GM19193 (cell line): ENCODE data around the gene RBM6.
A peak's percentile ranks its signal among the peaks of the same experiment; 100 is the strongest.

ENCODE experiments used
- POLR2A ChIP-seq: IDR thresholded peaks from 4 replicates; pipeline ENCODE4 v1.6.1; 2011; ENCODE audit not compliant: insufficient read depth, insufficient read length; ENCODE audit errors: extremely low read depth

Gene RBM6

DNA sequence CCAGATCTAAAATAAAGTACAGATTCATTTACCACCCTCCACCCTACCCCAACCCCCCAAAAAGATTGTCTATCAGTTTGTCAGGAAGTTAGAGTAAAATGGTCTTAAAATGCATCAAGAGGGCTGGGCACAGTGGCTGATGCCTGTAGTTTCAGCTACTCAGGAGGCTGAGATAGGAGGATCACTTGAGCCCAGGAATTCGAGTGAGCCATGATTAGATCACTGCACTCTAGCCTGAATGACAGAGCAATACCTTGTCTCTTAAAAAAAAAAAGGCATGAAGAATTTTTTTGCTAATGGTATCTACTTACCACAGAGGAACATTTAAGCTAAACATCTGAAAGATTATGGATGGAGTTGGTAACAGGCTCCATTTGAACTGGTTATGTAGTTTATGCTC is 71.0 kb downstream of the RBM6 start:
- no peak for TF ChIP-seq POLR2A

DNA sequence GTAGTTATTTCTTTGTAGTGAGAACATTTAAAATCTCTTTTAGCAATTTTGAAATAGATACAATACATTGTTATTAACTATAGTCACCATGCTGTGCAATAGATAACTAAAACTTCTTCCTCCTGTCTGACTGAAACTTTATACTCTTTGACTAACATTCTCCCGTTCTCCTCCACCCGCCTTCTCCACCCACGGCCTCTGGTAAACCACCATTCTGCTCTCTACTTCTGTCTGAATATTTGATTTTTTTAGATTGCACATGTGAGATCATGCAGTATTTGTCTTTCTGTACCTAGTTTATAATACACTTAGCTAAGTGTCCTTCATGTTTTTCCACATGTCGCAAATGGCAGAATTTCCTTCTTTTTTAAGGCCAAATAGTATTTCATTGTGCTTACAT is 76.0 kb downstream of the RBM6 start:
- no peak for TF ChIP-seq POLR2A

GRCh38 chr3:50028346-50028745 is 88.4 kb downstream of the RBM6 start:
- TF ChIP-seq POLR2A = no peak

- TF ChIP-seq POLR2A = no peak
These were observed 105.0 kb downstream of the RBM6 start for GRCh38 chr3:50044976-50045375.

- TF ChIP-seq POLR2A = no peak
These were observed 107.5 kb downstream of the RBM6 start for GRCh38 chr3:50047426-50047825.

DNA sequence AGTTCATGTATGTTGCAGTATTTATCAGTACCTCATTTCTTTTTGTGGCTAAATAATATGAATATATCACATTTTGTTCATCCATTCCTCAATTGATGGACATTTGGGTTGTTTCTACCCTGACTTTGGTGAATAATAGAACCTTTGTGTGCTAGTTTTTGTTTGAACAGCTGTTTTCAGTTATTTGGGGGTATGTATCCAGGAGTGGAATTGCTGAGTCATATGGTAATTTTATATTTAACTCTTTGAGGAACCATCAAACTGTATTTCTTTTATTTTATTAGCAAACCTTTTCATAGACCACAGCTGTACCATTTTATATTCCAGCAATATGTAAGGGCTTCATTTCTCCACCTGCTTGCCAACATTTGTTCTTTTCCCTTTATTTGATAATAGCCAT is 110.4 kb downstream of the RBM6 start:
- TF ChIP-seq POLR2A = no peak

- TF ChIP-seq POLR2A = no peak
These were observed 117.8 kb downstream of the RBM6 start for GRCh38 chr3:50057756-50058155.

DNA sequence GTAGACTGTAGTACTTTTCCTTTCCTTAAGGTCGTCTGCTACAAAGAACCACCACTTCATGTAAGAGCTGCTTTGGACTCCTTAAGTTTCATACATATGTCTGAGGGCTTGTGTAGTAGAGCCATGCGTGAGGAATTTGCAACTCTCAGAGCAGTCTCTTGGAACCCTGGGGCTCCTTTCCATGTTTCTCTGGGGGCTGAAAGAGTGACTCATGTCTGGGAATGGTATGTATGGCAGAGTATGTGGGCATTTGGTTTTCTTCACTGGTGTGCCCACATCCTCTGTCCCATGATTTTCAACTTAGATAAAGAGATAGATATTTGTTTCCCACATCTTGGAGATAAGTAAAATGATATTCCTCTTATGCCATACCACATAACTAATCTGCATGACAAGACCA is 128.2 kb downstream of the RBM6 start:
- no peak for TF ChIP-seq POLR2A

GRCh38 chr3:50078091-50078490 is 138.1 kb downstream of the RBM6 start:
- no peak for TF ChIP-seq POLR2A

- no peak for TF ChIP-seq POLR2A
These were observed 138.7 kb downstream of the RBM6 start for GRCh38 chr3:50078622-50079021.

DNA sequence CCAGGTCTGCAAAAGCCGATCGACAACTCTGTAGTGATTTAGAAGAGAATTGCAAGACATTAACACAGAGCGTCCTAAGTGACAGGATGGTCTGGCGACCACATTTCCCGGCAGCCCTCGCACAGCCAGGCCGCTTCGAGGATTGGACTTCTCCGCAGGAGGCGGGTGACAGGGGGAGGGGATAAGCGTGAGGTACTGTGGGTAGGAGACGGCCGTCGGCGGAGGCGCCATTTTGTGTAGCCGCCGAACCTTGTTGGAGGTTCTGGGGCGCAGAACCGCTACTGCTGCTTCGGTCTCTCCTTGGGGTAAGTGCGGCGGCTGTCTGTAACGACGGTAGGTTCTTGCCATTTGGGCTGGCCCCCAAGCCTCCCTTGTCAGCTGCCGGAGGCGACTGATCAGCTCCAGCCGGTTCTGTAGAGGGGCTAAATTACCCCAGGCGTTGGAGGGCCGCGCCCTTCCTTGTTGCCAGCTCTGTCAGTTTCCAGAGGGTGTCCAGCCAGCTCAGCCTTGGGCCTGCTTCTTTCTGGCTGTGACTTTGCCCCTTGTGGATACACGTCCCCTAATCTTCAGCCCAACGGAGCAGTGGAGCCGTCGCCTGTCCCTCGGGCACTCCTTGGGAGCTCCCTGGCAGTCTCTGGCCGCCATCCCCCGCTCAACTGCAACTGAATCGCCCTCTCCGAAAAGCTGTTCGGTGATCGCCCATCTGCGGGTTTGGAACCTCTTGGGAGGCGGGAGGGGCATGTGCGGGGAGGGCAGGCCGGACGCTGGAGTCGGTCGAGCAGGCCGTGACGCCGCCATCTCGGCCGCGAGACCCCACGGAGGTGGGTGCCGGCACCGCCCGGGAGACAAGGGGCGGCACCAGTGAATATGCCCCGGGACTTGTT is 149.0 kb downstream of the RBM6 start, which contains the start of gene RBM5:
TSS of gene RBM5 (plus strand) at position 195 of the 884 bp plus-strand sequence. CDS start 1,516 bp downstream, outside the sequence.
- peak; percentile 79 for TF ChIP-seq POLR2A

DNA sequence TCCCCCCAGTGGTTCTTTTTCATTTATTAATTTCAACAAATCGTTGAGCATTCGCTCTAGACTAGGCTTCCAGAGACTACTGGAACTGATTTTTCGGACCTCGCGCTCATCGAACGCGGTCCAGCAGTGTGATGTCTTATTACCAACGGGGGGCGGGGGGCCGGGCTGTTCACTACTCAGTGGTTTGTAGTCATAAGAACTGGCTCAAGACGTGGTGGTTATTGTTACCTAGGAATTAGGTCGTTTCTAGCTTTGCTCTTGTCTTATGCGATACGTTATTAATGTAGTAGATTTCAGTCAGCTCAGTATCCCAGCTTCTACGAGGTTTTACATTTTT is 149.6 kb downstream of the RBM6 start:
- TF ChIP-seq POLR2A = no peak

DNA sequence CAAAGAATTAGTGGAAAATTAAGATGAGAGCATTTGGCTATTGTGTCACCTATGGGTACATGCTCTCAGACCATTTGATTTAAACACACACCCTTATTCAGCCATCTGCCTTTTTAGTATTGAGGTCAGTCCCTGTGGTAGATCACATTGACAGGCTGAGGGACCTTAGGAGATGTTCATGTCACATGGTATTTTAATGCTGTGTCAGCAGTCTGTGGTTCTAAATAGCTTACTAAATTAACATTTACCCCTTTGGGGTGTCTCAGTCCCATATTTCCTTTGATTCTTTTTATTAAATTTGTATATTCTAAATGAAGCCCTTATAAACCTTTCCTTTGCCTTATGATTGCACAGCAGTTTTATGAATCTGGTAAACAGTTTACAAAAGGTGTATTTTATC is 151.0 kb downstream of the RBM6 start:
- no peak for TF ChIP-seq POLR2A

DNA sequence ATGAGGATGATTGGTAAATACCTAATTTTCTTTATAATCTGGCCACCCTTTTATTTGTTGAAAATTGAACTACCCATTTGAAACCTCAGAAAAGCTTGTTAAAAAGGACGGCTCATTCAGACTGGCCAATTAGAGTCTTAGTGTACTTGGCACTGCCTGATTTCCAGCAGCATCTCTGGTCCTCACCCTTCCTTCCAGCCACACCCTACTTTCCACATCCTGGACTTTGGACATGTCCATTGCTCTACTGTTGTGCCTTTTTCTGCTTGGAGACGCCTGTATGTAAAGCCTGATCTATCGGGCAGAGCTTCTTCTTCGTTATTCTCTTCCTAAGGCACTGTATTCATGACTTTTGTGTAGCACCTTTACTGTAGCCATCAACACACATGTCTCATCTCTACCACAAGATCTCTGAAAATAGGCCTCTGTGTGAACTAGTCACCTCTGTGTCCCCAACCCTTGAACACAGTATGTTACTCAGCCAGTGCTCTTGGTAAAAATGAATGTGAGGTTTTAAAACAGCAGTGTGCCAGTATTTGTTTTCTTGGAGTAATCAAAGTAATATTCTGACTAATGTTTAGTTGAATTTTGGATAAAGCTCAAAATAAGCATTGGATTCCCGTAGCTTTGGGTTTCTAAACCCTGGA is 155.5 kb downstream of the RBM6 start:
- no peak for TF ChIP-seq POLR2A

DNA sequence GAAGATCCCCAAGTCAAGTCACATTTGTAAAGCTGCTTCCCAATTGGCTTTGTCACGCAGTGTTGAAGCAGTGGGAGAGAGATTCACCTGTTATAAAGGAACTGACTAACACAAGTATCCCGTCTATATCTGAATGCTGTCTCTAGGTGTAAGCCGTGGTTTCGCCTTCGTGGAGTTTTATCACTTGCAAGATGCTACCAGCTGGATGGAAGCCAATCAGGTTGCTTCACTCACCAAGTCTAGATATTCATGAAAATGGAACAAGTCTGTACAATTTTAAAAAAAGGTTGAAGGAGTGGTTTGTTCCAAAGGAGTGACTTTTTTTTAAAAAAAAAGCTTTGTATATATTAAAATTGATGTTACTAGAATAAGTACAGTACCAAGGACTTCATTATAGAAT is 160.4 kb downstream of the RBM6 start:
- no peak for TF ChIP-seq POLR2A
